Non-pigmented ciliary epithelial cell (primary cell): Measurements from ENCODE around the gene LRRC63.

Experiments used
- DNase-seq: peaks from one replicate; pipeline ENCODE4 v3.0.0-alpha.2; 2010; ENCODE audit warnings: low read depth

The LRRC63 gene

DNA sequence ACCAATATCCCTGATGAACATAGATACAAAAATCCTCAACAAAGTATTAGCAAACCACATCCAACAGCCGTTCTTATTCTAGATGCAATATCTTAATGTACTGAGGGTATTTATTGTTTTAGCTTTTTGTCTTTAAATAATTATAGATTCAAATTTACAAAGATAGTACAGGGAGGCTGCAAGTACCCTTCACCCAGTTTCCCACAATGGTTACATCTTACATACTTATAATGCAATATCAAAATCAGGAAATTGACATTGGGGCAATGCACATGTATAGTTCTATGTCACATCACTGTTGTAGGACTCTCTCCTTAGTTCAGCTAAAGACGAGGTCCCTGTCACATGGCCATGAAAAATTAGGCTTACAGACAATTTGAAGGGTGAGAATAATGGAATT, 99.5 kb downstream of the LRRC63 start:
- DNase-seq: no peak

DNA sequence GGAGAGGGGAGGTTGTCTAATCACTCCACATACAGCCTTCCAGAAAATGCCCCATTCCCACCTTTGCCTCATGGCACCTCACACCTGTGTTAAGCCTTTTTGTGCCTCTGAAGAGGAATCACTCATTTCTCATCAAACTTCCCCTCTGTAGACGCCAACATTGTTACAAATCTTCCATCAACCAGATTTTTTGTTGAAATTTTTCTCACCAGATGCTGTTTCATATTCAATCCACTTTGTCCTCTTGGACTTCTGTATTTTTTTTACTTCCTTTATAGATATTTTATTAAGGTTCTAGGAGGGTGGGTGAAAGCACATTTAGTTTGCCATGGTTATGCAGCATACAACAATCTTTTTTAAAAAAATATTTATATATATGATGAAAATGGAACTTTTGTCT, 101.3 kb downstream of the LRRC63 start:
- no peak for DNase-seq

DNA sequence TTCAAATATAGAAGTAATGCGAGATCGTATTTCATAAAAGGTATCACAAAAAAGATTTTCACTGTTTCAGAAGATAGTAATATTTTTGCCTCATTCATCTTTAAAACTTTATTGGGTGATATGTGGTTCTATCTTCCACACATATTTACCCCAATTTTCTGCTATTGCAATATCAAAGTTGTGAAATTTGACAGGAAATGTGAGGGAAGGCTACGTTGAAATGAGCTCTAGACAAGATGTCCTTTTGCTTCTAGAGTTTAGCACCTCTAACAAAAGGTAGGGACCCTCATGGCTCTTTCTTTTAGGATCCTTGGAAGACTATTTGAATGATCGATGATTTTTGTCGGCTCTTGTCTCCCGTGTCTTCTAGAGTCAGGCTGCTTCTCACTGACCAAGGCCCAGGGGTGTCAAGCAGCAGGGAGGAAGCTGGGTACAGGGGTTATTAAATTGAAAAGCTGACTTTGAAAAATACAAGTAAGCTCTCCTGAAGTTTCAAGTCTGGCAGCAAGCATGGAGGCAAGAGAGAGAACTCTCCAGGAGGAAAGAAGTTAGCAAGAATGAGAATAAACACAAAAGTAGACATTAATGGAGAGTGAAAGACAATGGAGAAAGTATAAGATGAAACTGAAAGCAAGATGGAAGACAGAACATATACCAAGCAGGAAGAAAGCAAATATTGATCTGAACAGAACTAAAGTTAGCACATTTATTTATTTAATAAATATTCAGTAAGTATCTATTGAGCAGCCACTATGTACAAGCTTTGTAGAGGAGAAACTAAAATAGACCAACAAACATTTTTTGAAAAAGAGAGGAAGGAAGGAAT, 101.9 kb downstream of the LRRC63 start:
- DNase-seq: no peak

DNA sequence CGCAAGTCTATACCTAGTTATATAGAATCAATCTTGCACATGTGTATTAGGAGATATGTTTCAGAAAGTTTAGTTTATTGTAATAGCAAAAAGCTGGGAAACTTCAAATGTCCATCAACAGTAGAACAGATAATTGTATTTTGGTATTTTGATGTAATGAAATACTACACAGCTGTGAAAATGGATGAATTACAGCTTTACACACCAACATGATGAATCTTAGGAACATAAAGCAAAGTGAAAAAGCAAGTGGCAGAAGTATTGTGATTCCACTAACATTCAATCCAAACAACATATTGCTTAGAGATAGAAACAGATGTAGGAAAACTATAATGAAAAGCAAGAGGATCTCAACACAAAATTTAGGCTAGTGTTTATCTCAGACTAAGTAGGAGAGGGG, 102.9 kb downstream of the LRRC63 start:
- no peak for DNase-seq

DNA sequence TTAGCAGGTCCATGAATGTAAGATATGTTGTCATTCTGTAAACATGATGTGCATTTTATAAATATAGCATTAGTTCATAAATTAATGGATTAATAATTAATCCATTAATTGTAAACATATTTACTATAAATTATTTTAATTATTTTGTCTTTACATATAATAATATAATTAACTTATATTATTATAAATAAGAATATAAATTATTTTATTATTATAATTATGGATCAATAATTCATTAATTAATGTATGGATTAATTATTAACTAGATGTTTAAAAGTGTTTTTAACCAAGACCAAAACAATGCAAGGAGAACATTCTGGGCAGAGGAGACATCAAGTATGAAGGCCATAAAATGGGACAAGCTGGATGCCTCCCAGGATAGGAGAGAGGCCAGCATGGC, 103.3 kb downstream of the LRRC63 start:
- DNase-seq: no peak

DNA sequence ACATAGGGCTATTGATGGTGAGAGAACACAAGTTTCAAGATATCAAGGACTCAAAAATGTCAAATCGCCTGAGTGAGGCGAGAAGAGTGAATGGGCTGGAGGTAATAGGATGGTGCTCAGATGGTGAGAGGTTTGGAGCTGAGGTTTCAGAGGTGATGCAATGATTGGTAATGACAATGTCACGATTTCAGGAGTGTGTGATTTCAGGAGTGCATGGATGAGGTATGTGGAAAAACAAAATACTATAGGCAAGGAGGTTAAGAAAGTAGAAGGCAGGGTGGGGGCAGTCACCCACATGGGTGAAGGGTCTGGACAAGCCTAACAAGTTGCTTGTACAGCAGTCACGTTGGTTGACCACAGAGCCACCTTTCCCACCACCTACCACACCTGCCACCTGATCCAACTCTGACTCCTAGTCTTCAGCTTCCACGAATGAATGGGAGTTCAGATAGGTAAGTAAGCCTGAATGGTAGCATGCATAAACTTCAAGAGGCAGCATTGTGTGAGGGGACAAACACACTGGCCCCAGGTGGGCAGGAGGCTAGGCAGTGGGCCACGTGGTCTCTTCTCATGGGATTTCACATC, 103.9 kb downstream of the LRRC63 start:
- DNase-seq: no peak

DNA sequence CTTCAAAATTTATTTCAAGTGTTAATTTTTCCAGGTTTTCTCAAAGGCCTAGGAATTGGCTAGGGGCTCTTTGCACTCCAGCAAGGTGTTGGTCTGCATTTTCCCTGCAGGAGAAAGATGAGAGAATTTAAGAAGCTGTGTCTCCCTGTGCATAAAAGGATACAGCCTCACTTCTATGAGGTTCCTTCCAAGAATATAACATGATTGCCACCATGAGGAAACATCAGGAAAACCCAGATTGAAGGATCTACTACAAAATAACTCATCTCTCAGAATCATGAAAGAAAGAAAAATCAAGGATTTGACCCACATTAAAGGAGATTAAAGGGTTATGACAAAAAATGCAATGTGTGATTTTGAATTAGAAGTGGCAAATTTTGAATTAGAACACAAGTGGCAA, 105.4 kb downstream of the LRRC63 start:
- no peak for DNase-seq

DNA sequence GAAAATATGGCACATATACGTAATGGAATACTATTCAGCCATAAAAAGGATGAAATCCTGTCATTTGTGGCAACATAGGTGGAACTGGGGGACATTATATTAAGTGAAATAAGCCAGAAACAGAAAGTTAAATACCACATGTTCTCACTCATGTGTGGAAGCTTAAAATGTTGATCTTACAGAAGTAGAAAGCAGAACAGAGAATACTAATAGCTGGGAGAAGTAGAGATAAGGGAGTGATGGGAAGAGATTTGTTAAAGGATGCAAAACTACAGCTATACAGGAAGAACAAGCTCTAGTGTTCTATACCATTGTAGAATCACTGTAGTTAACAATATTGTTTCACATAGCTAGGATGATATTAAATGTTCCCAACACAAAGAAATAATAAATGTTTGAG, 107.3 kb downstream of the LRRC63 start:
- no peak for DNase-seq

DNA sequence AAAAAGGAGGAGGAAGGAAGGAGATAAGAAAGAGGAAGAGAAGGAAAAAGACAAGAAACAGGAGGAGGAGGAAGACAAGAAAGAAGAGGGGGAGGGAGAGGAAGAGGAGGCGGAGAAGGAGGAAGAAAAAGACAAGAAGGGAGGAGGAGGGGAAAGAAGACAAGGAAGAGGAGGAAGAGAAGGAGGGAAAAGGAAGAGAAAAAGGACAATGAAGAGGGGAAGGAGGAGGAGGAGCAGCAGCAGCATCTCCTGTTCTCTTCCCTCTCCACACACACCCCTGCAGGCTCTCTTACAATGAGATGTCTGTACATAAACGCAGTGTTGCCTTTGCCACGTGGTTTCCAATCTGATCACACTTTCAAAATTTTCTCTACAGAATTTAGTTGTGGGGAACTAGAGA, 108.7 kb downstream of the LRRC63 start:
- DNase-seq: no peak

DNA sequence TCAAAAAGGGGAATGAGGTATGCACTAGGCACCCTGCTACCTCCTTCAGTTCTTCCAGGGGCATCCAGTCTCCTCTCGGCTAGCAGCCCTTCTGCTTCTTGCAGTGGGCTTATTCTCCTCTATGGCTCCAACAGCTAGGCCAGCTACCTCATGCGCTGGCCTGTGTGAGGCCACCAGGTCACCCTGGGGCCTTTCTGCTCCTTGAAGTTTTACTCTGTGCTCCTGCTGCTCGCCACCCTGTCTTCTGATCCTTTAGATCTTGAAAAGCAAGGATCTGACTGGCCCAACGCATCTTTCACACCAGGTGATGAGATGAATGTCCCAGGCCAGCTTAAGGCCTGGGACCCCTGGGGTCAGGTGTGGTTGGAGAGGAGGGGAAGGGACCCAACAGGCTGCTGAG, 109.1 kb downstream of the LRRC63 start:
- DNase-seq: no peak

DNA sequence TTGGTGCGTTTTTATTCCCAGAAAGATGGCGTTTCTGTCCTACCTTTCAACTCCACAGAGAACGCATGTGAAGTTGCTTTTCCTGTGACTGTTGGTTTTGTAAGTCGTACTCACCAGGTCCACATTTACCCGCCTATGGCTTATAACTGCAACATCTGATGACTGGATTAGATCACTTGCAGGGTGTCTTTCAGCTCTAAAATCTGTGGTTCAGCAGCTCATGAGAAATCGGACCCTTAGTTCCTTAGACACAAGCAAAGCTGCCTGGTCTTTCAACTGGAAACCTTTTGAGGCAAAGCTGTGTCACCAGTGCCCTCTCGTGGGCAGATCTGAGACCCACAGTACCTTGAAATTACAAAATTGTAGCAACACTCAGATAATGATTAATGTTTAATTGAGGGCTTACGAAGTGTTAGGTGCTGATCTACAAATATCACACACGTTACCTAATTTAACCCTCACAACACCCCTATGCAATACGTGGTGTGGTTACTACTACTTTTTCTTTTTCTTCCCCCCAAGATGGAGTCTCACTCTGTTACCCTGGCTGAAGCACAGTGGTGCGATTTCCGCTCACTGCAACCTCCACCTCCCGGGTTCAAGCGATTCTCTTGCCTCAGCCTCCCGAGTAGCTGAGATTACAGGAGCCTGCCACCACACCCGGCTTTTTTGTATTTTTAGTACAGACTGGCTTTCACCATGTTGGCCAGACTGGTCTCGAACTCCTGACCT, 109.9 kb downstream of the LRRC63 start:
- DNase-seq: no peak

DNA sequence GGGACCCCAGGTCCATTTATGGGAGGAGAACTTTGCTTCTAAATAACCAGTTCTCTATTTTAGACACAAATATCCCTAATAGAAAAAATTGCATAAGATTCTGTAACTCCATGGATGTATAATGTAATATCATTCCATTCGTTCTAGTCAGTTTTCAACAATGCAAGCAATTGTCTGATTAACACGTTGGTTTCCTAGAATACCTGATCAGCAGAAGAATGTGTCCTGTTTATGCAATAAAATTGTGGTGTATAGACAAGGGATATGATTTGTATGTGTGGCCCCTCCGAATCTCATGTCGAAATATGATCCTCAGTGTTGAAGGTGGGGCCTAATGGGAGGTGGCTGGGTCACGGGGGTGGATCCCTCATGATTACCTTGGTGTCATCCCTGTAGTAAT, 113.2 kb downstream of the LRRC63 start:
- DNase-seq: no peak
